Measurements from ENCODE around the gene BCL7A.

DNA sequence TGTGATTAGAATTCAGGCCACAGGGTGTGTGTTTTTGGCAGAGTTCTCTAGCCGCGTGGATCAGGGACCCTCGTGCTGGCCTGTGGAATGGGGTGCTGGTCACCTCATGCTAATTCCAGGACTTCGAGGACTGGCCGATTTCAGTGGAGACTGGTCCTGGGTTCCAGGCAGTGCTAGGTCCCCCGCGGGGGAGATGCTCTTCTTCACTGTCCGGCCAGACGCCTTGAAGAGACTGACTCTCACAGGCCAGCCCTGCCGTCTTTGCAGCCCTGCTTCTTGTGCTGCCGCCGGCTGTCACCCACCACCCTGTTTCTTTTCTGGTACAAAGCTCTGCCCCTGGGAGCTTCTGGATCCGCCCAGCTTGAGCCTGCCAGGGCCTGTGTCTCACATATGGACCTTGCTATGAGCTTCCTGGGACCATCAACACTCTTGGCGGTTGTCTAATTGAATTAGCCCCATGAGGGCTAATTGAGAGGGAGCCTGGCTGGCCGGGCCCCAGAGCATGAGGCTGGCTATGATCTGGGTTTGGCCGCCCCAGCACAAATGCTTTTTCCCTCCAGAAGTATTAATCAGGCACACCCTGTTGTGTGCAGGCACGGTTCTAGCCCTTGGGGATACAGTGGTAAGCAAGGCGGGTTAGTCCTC lies 65.1 kb downstream of the BCL7A start:
- TF ChIP-seq TAF1 (IDR thresholded peaks at IDR 0.05; ENCODE audit: borderline replicate concordance, insufficient read depth, low read length) (no peak), POLR2AphosphoS5 (IDR thresholded peaks at IDR 0.05; ENCODE audit: low read depth, low read length) (no peak), SIN3A (IDR thresholded peaks at IDR 0.05; ENCODE audit: borderline replicate concordance, insufficient read depth, low read length) (no peak)
- TF ChIP-seq, protein P1, sequence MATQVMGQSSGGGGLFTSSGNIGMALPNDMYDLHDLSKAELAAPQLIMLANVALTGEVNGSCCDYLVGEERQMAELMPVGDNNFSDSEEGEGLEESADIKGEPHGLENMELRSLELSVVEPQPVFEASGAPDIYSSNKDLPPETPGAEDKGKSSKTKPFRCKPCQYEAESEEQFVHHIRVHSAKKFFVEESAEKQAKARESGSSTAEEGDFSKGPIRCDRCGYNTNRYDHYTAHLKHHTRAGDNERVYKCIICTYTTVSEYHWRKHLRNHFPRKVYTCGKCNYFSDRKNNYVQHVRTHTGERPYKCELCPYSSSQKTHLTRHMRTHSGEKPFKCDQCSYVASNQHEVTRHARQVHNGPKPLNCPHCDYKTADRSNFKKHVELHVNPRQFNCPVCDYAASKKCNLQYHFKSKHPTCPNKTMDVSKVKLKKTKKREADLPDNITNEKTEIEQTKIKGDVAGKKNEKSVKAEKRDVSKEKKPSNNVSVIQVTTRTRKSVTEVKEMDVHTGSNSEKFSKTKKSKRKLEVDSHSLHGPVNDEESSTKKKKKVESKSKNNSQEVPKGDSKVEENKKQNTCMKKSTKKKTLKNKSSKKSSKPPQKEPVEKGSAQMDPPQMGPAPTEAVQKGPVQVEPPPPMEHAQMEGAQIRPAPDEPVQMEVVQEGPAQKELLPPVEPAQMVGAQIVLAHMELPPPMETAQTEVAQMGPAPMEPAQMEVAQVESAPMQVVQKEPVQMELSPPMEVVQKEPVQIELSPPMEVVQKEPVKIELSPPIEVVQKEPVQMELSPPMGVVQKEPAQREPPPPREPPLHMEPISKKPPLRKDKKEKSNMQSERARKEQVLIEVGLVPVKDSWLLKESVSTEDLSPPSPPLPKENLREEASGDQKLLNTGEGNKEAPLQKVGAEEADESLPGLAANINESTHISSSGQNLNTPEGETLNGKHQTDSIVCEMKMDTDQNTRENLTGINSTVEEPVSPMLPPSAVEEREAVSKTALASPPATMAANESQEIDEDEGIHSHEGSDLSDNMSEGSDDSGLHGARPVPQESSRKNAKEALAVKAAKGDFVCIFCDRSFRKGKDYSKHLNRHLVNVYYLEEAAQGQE (IDR thresholded peaks at IDR 0.05; ENCODE audit: insufficient read depth in 1 of 2, low read depth in 2 of 2, low read length in 2 of 2) = no peak
